GM19328 (cell line): ENCODE data around the gene SATB1.
"Not testable (repeated sequence)": the region's sequence is repeated elsewhere in the genome, so short reads cannot be mapped to it uniquely, and the experiment has no call there.

Experiments used
- ATAC-seq: cut with Tn5 transposase; IDR thresholded peaks from one replicate; pipeline ENCODE4 v1.9.1; 2021; ENCODE audit warnings: mild to moderate bottlenecking, moderate library complexity; ENCODE audit not compliant: unreplicated experiment

Gene SATB1

DNA sequence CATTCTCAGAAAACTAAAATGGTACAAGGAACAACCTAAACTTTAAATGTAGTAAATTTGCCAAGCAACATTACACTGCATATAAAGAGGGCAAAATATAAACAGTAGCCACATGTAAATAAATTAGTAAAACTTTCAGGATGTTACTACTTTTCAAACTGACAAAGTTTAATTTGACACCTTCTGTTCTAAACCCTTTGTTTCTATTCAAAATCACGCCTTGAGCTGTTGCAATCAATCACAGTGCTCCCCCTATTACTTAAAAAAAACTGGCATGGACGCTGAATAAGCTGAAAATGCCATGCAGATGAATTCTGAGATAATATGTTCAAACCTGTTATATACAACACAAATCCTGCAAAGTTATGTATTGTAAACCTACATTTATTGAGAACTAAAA, 69.3 kb downstream of the SATB1 start:
- ATAC-seq, result no peak

DNA sequence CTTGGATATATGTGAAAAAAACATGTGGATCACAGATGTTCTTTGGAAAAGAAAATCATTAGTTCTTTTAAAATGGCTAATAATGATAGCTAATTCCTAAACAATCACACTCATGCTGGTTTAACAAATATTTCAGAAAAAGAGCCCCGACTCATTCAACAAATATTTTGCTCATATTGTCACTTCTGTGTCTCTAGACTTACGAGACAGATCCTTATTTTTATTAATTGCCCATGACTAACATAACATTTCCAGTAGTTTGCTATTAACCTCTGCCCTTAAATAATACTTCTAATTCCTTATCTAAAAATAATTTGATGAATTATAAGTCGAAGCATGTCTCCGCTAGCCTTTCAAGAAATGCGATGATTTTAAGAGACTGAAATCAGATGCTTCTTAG, 70.4 kb downstream of the SATB1 start:
- ATAC-seq, result no peak

DNA sequence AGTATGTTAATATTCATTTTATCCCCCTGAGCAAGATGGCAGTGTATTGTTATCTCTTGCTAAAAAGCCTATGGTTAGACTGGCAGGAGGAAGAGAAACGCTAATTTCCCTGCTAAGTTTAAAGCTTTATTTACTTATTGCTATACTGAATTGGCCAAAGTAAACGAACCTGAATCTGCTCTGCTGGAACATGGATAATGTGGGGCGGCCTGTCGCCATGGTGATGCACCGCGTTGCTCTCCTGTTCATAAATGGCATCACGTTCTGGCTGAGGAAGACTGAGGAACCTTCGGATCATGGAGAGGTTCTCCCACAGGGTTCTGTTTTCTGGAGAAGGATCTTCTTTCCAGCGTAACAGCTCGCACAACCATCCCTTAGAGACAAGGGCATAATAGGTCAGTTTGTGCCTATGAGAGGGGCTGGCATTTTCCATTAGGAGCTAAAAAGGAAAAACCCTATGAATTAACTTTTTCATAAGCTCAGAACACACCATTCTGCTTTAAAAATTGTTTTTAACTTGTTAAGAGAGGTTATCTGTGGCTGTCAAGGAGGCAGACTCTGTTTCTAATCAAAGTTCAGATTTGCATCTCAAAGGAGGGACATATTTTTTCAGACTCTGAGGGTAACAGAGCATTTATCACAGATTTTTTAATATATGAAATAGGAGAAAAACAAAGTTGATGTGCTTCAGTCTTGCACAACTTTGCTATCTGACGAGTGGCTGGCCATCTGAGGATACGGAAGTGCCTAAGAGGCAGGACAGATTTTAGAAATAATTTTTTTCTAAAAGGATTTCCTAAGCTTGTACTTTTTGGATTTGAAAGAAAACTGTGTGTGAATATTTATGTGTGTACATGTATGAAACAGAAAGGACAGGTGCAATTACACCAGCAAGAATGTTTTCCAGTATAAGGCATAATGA, 73.1 kb downstream of the SATB1 start:
- ATAC-seq, result no peak

DNA sequence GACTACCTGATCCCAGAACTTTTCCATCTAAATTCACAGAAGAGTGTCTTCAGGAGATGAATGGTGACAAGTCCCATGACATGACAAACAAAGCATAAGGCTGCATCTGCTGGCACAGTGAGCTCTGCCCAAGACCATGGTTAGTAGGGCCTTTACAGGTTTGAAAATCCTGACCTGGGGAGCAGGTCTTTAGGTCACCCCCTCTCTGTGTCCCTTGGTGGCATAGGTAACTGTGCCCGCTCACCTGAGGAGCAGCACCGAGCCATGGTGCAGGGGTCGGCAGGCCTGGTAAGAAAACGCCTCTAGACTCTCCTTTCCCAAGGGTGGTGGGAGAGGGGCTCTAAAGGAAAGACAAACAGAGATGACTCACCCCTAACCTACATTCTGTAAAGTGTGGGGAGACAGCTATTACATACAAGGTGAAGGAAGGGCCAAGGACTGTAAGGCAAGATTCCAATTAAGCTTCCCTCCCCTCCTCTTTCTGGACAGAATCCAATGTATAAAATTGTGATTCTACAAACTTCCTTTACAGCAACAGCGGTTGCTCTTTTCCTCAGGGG, 74.0 kb downstream of the SATB1 start:
- ATAC-seq, result no peak

DNA sequence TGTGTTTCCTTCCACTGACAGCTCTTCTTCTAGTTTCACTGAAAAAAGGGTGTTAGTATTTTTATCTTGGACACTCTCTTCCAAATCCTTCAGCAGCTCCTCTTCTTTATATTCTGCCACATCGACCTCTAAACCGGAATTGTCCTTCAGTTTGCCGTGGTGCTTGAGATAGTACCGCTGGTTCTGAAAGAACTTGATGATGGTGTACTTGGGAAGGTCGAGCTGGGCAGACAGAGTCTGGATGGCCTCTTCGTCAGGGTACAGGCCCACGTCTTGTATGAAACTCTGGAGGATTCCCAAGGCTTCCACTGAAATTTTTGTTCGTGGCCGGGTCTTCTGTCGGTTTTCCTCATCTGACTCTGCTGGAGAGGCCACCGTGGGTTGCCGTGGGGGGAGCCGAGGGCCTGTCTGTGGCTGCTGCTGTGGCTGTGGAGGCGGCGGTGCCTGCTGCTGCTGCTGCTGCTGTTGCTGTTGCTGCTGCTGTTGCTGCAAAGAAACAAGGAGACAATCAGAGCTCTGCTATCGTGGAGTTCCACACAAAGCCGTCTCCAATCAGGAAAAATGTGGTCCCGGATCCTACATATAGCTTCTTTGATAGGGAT, 75.8 kb downstream of the SATB1 start:
- ATAC-seq, result no peak

DNA sequence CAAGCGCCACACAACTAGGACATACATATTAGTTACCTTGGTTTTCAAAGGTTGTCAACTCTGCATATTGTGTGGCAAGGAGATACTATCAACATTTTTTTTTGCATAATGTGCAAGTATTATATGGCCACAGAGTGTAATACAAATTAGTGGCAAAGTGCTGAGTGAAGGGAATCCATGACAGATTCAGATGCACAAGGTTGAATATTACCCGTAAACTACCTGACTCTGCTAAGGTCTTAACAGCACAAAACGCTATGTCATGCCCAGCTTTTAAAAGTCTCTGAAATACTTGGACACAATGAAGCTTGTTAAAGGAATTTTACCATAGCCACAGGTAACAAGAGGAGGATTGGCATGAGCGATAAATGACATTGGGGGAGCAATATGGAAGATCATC, 79.0 kb downstream of the SATB1 start:
- ATAC-seq, result no peak

DNA sequence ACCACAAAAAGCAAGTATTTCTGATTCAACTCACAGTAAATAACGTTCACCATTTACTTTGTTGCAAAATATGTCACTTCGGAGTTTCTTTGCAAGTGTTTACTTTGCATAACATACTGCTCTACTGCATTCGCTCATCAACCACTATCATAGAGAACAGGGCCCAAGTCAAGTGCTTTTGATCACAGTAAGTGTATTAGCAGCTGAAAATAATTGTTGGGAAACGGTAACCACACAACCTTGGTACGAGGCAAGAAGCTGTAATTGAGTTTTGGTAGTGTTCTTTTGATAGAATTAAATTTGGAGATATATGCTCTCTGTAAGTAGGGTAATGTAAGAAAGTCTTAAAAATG, 80.1 kb downstream of the SATB1 start:
- ATAC-seq, result no peak

DNA sequence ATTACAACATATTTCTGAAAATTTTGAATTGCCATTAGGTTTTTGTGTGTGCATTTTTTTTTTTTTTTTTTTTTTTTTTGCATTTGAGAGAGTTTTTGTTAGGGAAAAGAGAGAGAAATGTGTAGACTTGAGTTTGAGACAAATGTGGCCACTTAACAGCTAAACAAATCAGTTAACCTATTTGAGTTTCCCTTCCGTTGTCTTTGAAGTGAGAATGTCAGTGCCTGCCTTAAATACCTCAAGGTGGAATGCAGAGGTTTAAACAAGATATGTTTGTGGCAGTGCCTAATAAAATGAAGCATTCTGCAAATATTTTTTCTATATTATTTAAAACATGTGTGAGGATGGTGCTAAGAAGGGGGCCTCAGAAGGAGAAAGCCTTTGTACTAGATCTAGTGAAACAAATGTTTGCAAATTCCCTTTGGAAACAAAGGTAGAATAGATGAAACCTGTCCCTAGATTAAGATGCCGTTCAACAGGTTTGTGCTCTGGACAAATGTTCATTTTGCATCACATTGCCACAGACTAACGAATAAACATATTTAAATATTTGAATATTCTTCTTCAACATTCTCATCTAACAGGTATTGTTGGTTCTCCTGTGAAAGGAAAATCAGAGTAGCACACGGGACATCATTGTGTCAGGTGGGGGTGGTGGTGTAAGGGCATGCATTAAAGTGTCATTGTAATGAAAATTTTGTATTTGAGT, 80.7 kb downstream of the SATB1 start:
- no peak for ATAC-seq

DNA sequence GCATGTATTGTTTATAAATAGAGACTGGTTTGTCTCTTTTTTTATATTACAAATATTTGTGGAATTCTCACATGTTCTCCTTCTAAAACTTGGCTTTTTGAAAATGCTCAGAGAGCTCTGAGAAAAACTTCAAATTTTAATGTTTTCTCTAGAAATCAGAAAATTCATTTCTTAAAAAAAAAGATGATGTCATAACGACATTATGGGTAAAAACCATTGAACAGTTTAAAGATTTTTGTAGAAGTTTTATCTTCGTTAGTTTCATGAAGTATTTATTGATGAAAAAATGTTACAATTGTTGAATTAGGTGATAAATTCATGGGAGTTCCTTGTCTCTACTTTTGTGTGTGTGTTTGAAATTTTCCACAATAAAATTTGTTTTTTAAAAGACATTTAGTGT, 81.3 kb downstream of the SATB1 start:
- no peak for ATAC-seq

DNA sequence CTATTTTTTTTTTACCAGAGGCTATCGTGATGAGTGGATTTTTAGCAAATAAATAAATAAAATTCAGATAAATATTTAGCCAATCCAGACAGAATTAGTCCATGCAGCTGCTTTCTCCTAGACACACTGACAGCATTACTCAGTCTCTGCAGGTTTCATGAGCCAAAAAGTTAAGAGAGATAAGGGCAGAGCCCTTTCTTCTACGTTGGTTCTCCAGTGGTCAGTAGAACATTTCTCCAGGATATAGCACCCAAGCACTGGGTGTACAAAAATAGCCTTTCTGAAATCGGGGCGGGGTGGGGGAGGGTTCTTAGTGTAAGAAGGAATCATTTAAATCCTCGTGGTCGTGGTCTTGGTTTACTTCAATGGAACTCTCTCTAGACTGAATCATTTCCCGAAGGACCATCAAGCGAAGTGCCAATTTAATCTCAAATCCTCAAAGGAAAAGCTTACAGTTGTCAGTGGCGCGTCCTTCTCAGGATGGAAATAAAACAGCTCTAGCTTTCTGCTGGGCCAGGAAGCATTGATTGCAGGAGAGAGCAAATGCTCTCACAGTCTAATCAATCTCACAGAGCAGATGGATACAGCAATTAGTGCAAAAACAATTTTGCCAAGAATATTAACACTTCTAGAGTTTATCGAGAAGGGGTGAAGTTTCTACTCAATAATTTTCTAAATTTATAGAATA, 86.2 kb downstream of the SATB1 start:
- ATAC-seq, result no peak

DNA sequence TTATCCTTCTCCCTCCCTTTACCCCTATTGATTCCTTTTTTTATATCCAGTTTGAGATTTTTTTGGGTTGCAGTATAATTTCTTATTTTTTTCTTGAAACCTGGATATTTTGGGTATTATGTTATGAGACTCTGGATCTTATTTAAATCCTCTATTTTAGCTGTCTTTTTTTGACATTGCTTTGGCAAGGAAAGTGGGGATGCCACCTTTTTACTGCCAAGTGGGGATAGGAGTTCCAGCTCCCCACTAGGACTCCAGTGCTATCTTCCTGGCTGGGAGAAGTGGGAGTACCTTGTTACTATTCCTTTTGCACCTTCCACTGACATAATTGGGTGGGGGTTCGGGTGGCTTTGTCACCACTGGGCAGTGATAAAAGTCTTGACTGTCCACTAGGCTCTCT, 87.9 kb downstream of the SATB1 start:
- ATAC-seq, result no peak

DNA sequence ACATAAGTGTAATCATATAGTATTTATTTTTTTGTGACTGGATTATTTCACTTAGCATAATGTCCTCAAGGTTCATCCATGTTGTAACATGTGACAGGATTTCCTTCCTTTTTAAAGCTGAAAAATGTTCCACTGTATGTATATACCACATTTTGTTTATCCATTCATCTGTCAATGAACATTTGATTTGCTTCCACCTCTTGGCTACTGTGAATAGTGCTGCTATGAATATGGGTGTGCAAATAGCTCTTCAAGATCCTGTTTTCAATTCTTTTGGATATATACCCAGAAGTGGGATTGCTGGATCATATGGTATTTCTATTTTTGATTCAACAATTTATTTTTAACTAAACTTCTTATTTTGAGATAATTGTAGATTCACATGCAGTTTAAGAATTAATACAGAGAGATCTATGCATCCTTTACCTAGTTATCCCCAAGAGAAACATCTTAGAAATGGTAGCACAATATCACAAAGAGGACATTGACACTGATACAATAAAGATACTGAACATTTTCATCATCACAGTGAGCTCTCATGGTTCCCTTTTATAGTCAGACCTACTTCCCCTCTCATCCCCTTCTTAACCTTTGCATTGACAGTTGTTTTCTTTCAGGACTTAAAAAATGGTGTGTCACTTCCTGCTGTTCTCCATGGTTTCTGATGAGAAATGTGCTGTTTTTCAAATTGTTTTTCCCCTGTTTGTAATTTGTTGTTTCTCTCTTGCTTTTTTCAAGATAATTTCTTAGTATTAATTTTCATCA, 90.1 kb downstream of the SATB1 start:
- ATAC-seq, result no peak

DNA sequence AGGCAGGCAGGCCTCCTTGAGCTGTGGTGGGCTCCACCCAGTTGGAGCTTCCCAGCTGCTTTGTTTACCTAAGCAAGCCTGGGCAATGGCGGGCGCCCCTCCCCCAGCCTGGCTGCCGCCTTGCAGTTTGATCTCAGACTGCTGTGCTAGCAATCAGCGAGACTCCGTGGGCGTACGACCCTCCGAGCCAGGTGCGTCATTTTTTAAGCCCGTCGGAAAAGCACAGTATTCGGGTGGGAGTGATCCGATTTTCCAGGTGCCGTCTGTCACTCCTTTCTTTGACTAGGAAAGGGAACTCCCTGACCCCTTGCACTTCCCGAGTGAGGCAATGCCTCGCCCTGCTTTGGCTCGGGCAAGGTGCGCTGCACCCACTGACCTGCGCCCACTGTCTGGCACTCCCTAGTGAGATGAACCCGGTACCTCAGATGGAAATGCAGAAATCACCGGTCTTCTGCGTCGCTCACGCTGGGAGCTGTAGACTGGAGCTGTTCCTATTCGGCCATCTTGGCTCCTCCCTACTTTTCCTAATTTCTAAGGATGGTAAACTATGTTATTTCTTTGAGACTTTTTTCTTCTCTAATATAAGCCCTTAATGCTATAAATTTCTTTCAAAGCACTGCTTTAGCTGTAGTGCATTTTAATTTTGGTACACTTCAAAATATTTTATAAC, 94.2 kb downstream of the SATB1 start:
- ATAC-seq, result not testable (repeated sequence)

DNA sequence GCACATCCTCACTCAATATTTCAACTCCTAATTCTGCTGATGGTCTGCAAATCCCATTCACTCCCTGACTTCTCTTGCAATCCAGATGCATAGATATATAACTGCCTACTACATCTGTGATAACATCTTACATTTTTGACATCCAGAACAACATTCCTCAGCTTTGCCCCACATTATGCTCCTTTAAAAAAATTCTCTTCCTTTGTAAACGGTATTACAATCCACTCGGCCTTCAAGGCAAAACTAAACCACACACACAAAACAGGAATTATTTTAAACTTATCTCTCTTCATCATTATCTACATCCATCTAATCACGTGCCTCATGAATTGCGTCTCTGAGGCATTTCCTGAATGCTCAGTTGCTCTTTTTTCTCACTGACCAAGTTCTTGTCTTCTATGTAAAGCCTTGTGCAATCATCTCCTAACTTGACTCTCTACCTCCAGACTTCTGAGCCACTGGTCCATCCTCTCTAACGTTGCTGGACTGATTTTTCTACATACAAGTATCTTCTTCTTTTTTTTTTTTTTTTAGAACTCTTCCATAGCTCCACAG, 117.0 kb downstream of the SATB1 start:
- no peak for ATAC-seq

DNA sequence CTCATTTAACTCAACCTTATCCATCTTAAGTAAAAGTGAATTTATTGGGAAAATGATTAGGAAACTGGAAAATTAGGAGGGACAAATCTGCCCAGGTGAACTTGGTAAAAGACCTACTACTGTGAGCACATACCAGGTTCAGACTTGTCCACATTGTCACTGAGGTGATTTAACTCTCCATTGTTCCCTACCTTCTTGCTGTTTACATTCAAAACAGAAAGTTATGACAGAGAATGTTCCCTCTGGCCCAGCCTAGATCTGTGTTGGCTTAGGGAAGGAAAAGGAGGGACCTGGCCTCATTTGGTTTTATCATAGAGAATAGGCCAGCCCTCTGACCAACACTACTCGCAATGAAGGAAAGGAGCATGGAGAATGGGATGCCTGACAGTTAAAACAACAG, 117.6 kb downstream of the SATB1 start:
- no peak for ATAC-seq

DNA sequence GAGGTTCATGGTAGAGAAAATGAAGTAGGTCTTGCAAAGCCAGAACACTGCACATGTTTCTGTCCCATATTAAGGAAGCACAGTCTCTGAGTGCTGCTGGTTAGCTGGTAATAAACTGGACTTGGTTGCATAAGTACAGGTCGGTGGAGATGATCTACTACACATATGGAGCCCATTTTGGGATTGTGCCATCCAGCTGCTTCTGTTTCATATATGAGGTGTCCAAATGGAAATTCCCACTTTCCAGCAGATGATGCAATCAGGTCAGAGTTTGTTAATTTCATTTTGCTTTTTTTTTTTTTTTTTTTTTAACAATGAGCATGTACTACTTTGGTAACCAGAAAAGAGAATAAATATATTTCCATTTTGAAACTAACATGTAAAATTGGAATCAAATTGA, 122.6 kb downstream of the SATB1 start:
- no peak for ATAC-seq

DNA sequence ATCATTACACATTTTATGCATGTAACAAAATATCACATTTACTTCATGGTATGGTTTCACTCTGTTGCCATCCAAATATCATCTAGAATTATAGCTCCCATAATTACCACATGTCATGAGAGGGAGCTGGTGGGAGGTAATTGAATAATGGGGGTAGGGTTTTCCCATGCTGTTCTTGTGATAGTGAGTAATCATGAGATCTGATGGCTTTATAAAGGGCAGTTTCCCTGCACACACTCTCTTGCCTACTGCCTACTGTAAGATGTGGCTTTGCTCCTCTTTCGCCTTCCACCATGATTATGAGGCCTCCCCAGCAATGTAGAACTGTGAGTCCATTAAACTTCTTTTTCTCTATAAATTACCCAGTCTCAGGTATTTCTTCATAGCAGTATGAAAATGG, 123.4 kb downstream of the SATB1 start:
- no peak for ATAC-seq

DNA sequence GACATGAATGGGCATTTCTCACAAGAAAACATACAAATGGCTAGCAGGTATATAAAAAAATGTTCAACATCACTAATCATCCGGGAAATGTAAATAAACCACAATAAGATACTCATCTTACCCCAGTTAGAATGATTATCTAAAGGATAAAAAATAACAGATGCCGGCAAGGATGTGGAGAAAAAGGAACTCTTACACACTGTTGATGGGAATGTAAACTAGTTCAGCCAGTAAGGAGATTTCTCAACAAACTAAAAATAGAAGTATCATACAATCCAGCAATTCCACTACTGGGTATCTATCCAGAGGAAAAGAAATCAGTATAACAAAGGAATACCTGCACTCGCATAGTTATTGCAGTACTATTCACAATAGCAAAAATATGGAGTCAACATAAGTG, 124.2 kb downstream of the SATB1 start:
- no peak for ATAC-seq

DNA sequence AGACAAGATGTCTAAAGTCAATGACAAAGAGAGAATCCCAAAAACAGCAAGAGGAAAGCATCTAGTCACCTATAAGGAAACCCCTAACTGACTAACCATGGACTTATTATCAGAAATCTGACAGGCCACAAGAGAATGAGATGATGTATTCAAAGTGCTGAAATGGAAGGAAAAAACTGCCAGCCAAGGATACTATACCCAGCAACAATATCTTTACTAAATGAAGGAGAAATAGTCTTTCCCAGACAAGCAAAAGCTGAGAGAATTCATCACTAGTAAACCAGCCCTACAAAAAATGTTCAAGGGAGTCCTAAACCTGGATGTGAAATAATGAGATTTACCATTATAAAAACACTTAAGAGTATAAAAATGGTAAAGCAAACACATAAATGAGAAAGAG, 128.0 kb downstream of the SATB1 start:
- ATAC-seq, result no peak
